Measurements from ENCODE around the gene HSPA2.

The HSPA2 gene

DNA sequence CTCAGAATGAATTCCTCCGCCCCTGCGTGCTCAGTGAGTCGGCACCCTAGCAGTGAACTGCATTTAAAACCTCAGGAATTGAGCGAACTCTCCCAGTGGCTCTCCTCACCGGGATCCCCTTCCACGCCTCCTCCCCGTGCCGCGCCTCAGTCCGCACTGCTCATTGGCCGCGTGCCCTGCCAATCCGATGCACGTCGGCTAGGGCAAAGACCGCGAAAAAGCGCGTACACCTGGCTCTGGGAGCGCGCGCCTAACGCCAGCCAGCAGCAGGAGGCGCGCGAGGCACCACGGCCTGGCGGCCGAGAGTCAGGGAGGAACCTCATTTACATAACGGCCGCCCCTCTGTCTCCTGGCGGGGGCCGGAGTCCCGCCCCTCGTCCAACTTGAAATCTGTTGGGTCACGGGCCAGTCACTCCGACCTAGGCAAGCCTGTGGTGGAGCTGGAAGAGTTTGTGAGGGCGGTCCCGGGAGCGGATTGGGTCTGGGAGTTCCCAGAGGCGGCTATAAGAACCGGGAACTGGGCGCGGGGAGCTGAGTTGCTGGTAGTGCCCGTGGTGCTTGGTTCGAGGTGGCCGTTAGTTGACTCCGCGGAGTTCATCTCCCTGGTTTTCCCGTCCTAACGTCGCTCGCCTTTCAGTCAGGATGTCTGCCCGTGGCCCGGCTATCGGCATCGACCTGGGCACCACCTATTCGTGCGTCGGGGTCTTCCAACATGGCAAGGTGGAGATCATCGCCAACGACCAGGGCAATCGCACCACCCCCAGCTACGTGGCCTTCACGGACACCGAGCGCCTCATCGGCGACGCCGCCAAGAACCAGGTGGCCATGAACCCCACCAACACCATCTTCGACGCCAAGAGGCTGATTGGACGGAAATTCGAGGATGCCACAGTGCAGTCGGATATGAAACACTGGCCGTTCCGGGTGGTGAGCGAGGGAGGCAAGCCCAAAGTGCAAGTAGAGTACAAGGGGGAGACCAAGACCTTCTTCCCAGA lies at the start of gene HSPA2:
HSPA2 (plus strand) TSS at position 534 of the 995 bp plus-strand sequence; CDS start at position 643, 109 bp downstream.
- DNase-seq = peak; percentile 85

DNA sequence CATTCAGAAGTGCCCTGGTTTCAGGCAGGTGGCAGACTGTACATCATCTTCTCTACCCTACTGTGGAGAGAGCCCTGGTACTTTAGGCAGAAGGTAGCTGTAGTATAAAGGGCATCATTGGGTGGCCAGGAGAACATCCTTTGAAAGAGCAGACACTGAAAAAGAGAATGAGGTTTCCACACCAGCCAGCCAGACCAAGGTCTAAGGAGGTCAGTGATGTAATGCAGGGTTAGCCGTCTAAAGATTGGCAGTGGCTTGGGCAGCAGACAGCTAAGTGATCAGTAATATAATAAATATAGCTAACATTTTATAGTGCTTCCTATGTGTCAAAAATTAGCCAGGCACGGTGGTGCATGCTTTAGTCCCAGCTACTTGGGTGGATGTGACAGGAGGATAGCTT lies 48.9 kb upstream of the HSPA2 start:
- DNase-seq = no peak

GRCh38 chr14:64493455-64493854 lies 47.1 kb upstream of the HSPA2 start:
- DNase-seq = no peak

GRCh38 chr14:64495252-64495651 lies 45.3 kb upstream of the HSPA2 start:
- DNase-seq = no peak

- no peak for DNase-seq
Measured at GRCh38 chr14:64496764-64497163, 43.8 kb upstream of the HSPA2 start.

DNA sequence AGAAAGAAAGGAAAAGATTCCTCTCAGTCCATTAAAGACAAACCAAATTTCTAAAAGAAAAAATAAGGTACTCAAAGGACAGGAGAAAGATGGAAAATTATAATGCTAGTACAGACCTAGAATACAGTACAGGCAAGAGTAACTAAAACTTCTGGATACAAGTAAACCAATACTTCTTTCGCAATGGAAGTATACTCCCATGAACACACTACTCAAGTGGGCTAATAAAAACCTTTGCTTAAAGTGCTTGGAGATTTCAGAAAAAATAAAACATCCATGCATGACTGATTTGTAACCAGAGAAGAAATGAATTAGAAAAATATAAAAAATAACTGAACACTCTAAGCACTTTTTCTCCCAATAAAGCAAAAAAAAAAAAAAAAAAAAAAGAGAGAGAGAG lies 40.5 kb upstream of the HSPA2 start:
- DNase-seq = no peak

GRCh38 chr14:64501411-64502171 lies 39.0 kb upstream of the HSPA2 start:
- DNase-seq = no peak

GRCh38 chr14:64502456-64502855 lies 38.1 kb upstream of the HSPA2 start:
- no peak for DNase-seq

- peak; percentile 67 for DNase-seq
Measured at GRCh38 chr14:64502887-64503433, 37.6 kb upstream of the HSPA2 start.

DNA sequence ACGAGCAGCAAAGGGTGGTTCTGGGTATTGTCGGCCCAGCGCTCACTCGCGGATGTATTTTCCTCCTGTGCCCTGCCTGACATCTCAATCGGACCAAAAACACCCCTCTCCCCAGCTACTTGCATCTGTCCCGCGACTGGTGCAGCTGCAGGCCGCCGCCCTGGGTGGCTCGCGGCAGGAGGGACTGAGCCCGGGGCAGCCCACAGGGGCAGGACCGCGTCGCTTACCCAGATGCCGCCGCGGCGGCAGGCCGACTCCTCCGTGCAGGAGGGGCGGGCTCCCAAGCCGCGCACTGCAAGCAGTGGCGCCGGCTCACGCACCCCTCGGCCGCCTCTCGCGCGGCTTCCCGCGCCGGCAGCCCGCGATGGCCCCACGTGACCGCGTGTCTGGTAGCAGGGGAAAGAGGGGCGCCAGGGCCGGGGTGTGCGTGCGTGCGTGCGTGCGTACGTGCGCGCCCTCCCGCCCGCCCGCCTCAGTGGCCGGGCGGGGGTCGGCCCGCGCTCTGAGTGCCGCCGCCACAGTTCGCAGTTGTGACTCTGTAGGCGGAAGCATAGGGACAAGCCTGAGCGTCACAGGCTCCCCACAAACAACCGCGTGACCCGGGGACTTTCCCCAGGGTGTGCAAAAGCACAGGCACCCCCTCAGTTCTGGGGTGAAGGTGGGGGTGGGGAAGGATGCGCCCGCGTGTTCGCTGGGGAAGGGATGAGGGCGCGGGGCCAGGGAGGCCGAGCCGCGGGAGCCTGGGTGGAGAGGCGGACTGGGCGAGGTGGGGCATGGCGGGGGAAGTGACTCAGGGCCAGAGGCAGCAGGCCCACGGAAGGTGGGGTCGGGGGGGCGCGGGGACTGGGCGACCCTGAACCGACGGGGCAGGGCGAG lies 36.9 kb upstream of the HSPA2 start, which contains the start of gene ZBTB25:
ZBTB25 (minus strand) TSS at position 405 of the 876 bp plus-strand sequence. CDS start 13,305 bp downstream, outside the sequence.
- peak; percentile 95 for DNase-seq

DNA sequence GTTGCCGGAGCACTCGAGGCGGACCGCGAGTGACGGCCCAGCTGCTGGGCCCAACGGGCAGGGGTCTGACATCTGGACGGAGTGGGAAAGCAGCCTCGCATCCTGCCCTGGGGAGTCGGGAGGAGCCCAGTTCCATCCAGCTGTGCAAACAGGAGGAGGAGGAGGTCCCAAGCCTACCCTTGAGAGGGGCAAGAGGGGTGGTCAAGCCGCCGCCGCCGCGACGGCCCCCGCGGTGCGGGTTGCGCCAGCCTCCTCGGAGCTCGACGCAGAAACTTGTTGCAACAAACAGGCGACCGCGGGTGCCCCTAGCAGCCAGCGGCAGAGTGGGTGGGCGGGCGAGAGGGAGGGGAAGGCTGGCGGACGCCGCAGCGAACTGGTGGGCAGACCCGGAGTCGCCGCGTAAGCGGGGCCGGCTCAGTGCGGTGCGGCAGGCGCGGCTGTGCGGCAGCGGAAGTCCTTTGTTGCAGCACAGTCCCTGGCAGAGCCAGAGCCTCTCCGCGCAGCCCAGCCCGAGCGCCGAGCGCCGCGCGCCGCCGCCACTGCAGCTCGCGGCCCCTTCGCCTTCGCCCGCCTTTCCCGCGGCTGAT lies 36.1 kb upstream of the HSPA2 start, which contains the start of gene ZBTB1:
ZBTB1 (plus strand) TSS at position 461 of the 587 bp plus-strand sequence. CDS start 16,735 bp downstream, outside the sequence.
- DNase-seq = peak; percentile 84

DNA sequence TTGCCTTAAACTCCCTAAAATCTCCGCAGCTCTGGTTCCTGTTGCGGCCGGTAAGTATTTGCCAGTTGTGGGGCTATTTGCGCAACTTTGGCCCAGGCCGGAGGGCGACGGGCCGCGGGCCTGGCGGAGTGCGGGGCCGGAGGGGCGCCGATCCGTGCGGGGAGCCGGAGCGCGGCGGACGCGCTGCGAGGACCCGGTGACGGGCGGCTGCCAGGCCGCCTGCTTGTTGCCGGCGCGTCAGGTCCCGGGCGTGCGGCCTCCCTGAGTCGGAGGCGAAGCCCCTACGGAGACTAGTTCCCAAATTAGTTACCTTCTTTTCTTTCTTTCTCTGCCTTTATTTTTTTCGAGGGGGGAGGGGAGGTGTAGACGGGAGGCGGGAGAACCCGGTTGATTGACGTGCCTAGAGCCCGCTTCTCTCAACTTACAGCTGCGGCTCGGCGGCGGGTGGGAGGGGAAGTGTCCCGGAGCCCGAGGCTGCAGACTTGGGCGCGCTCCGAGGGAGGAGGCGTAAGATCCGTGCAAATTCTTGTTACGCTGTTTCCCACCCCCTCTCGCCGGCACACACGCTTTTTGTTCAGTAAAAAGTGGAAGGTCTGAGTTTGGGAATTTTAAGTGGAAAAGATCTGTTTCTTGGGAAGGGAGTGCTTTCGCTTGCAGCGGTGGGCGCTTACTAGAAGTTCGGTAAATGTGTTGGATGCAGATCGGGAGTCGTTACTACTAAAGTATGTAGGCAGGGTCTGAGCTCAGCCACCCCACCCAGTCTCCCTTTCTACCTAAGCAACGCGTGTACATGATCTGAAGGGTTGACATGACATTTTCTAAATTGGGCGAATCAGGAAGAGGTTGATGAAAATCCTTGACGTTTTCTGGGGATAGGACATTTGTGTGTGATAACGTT lies 35.4 kb upstream of the HSPA2 start:
- DNase-seq = peak; percentile 90

GRCh38 chr14:64506721-64507120 lies 33.8 kb upstream of the HSPA2 start:
- DNase-seq = no peak

GRCh38 chr14:64507376-64508156 lies 33.0 kb upstream of the HSPA2 start:
- DNase-seq = no peak

DNA sequence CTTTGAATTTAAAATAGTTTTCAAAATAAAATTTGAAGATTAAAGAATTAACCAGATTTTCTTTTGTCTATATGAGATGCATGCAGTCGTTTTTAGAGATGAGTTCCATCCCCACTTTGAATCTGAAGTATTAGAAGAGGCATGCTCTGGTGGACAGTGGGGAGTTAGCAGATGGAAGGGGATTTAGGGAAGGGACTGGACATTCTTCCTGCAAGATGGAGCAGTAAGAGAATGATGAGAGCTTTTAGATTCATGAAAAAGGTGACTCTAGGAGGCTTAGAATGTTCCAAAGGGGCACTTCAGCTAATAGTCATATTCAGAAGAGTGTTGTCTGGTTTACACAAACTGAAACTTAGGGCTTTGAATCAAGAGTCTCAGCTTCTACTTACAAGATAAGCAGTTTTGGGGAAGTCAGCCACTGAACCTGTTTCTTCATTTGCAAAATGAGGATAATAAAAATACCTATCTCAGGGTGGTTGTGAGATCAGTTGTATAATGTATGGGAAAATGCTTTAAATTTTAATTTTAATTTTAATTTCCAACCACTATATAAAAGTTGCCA lies 32.2 kb upstream of the HSPA2 start:
- no peak for DNase-seq

DNA sequence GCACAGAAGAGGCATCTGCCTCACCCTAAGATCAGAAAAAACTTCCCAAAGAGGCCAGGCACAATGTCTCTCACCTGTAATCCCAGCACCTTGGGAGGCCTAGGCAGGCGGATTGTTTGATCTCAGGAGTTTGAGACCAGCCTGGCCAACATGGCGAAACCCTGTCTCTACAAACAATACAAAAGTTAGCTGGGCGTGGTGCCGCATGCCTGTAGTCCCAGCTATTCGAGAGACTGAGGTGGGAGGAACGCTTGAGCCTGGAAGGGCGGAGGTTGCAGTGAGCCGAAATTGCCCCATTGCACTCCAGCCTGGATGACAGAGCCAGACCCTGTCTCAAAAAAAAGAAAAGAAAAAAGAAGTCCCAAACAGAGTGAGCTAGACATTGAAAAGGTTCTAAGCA lies 31.5 kb upstream of the HSPA2 start:
- DNase-seq = no peak

DNA sequence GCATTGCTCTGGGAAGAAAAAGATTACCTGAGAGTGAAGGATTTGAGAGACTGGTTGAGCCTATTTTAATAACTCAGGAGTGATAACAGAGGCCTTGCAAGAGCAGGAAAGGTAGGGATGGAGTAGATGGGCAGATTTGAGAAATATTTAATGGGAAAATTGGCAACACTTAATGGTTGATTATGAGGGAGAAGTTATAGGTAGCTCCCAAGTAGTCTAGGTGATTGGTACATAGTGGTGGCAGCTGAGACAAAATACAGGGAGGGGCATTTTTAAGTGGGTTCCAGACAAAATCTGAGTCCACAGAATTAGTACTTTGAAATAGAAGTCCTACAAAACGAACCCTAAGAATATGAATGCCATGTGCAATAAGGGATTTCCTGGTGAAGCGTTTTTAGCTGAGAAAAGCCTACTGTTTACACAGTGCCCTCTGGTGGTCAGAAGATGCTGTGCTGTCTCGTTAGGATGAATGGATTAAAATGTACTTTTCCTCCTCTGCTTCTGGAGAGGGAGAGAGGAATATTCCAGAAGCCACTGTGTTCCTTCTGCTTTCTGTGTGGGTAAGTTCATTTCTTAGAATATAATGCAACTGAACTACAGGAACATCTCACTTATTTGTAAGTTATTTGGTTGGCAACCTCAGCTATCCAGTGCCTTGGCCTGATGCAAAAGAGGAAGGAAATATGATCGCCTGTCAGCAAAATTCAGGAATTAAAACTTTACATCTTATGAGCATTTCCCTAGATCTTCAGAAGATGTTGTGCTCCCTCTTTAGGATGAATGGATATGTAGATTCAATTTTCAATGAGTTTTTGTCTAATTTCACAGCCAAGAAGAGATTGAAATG lies 29.5 kb upstream of the HSPA2 start:
- DNase-seq = peak; percentile 75

DNA sequence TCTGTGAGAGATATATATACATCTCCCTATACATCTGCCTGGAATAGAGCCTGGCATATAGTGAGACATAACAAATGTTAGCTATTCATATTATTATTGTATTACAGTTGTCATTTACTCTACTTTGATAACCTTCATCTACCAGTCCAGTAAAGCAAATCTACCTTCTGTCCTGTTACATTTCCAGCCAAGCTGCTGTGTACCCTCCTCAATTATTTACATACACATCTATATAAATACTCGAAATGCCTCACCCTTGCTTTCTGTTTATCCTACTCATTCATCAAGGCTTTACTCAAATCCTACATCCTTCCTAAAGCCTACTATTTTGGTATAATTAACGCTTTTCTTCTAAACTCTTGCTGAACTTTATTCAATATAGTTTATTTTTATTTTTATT lies 27.3 kb upstream of the HSPA2 start:
- no peak for DNase-seq
